ENCODE results near the gene CFAP61. TPM values are rescaled to one million over a fixed set of nuclear protein-coding genes. Genes with fewer than 3 reads are reported as not detected.

The CFAP61 gene
- total RNA-seq, 1 donor from 2014 or later: 8.6 TPM

DNA sequence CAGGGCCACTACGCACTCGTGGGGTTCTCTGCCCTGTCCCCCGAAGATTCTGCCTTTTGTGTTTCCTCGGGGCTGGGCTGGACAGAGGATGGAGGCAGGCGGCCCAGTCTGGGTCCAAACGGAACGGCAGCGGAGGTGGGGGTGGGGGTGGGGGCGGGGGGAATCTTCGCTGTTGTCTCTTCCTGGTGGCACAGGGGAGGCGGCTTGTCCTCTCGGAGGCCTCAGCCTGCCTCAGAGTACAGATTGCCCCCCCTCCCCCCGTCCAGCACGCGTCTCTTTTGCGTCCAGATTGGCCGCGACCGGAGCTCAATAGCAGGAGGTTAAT, 314.2 kb downstream of the CFAP61 start:
- H3K27ac ChIP-seq: no peak overlapping the region
- DNase-seq (no peak), ATAC-seq (no peak)
- H3K4me1 ChIP-seq: peaks cover 26% of the 10 kb centered on the region
- no peaks in the 10 kb centered on the region for H3K9me3 ChIP-seq
- intact Hi-C loops (cut with DNase I): no loop called here
- TF ChIP-seq, protein P1, sequence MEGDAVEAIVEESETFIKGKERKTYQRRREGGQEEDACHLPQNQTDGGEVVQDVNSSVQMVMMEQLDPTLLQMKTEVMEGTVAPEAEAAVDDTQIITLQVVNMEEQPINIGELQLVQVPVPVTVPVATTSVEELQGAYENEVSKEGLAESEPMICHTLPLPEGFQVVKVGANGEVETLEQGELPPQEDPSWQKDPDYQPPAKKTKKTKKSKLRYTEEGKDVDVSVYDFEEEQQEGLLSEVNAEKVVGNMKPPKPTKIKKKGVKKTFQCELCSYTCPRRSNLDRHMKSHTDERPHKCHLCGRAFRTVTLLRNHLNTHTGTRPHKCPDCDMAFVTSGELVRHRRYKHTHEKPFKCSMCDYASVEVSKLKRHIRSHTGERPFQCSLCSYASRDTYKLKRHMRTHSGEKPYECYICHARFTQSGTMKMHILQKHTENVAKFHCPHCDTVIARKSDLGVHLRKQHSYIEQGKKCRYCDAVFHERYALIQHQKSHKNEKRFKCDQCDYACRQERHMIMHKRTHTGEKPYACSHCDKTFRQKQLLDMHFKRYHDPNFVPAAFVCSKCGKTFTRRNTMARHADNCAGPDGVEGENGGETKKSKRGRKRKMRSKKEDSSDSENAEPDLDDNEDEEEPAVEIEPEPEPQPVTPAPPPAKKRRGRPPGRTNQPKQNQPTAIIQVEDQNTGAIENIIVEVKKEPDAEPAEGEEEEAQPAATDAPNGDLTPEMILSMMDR (IDR thresholded peaks at IDR 0.05): no peak
- H3K36me3 ChIP-seq: no peaks in the 10 kb centered on the region
- no peak overlapping the region for H3K4me3 ChIP-seq
- H3K27me3 ChIP-seq (ENCODE audit: low read depth): peaks cover 83% of the 10 kb centered on the region

- no peak overlapping the region for H3K27ac ChIP-seq
- H3K9me3 ChIP-seq: no peaks in the 10 kb centered on the region
- TF ChIP-seq, protein P1 (IDR thresholded peaks at IDR 0.05): no peak
- H3K36me3 ChIP-seq: no peaks in the 10 kb centered on the region
- peaks cover 26% of the 10 kb centered on the region for H3K4me1 ChIP-seq
- H3K4me3 ChIP-seq: peak overlapping the region; percentile 32
- peaks cover 83% of the 10 kb centered on the region for H3K27me3 ChIP-seq (ENCODE audit: low read depth)
- DNase-seq (no peak), ATAC-seq (no peak)
- intact Hi-C loops (cut with DNase I): no loop called here
Observed at GRCh38 chr20:20366876-20367574, 314.7 kb downstream of the CFAP61 start.

DNA sequence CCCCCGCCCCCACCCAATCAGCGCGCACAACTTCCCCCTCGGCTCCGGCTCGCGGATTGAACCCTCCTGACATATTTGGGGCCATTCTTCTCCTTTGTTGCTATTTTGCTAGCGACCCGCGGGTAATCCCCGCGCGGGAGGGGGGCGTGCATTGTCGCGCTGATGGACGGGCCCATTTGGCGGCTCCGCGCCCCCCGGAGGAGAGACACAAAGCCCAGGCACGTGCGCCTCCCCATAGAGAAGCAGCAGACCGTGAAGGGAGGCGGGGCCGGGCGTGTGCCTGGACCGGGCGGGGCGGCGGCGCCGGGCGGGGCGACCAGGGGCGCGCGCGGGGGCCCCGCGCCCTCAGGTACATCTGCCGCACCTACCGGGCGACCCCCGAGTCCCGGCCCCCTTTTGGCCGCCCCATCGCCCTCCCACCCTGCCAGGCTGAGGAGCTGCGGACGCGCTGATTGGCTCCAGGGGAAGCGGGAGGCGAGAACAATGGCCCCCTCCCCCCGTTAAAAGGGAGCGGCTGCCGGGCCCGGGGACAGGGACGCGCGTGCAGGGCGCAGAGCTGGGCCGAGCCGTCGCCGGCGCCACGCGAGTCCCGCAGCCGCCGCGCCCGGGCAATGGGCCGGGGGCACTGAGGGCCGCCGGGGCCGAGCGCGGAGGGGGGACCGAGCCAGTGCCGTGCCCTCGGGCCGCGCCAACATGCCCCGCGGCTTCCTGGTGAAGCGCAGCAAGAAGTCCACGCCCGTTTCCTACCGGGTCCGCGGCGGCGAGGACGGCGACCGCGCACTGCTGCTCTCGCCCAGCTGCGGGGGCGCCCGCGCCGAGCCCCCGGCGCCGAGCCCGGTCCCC, 315.5 kb downstream of the CFAP61 start, which contains the start of gene INSM1:
INSM1 (plus strand) TSS at position 530 of the 843 bp plus-strand sequence; CDS start at position 694, 164 bp downstream.
- H3K36me3 ChIP-seq: no peaks in the 10 kb centered on the region
- intact Hi-C loops (cut with DNase I): no loop called here
- TF ChIP-seq, protein P1 (IDR thresholded peaks at IDR 0.05): no peak
- DNase-seq (no peak), ATAC-seq (no peak)
- H3K27ac ChIP-seq: no peak within 1 kb of the TSS
- H3K4me3 ChIP-seq: peak within 1 kb of the TSS; percentile 32
- H3K27me3 ChIP-seq (ENCODE audit: low read depth): peaks cover 84% of the 10 kb centered on the region
- no peaks in the 10 kb centered on the region for H3K9me3 ChIP-seq
- H3K4me1 ChIP-seq: peaks cover 26% of the 10 kb centered on the region

GRCh38 chr20:20368418-20369249, 316.3 kb downstream of the CFAP61 start:
- Histone ChIP-seq H3K27me3 (ENCODE audit: low read depth) (peaks cover 87% of the 10 kb centered on the region), H3K4me3 (no peak overlapping the region), H3K27ac (no peak overlapping the region), H3K9me3 (no peaks in the 10 kb centered on the region), H3K4me1 (peaks cover 25% of the 10 kb centered on the region), H3K36me3 (no peaks in the 10 kb centered on the region)
- no peak for ATAC-seq
- no peak for DNase-seq
- TF ChIP-seq, protein P1 (IDR thresholded peaks at IDR 0.05): no peak
- intact Hi-C loops (cut with DNase I): no loop called here

All from lower lobe of right lung (tissue), 2 donors.